CMK (cell line): Measurements from ENCODE around the gene STAU1.
"Not testable (repeated sequence)": the region's sequence is repeated elsewhere in the genome, so short reads cannot be mapped to it uniquely, and the experiment has no call there.

Experiments
- DNase-seq: peaks from one replicate; pipeline ENCODE4 v3.0.0-alpha.2; 2010; ENCODE audit warnings: low read depth

The STAU1 gene

GRCh38 chr20:49165611-49166010 is 22.5 kb downstream of the STAU1 start:
- DNase-seq: no peak

DNA sequence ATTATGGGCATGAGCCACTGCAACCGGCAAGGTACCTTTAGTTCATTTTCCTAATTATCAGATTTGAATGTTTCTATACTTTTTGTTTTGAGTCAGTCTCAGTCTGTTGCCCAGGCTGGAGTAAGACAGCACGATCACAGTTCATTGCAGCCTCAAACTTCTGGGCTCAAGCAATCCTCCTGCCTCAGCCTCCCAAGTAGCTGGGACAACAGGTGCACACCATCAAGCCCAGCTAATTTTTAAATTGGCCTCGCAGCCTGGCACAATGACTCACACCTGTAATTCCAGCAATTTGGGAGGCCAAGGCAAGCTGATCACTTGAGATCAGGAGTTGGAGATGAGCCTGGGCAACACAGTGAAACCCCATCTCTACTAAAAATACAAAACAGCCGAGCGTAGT is 24.4 kb downstream of the STAU1 start:
- DNase-seq: no peak

- DNase-seq: no peak
Observed at GRCh38 chr20:49161428-49162152, 26.5 kb downstream of the STAU1 start.

DNA sequence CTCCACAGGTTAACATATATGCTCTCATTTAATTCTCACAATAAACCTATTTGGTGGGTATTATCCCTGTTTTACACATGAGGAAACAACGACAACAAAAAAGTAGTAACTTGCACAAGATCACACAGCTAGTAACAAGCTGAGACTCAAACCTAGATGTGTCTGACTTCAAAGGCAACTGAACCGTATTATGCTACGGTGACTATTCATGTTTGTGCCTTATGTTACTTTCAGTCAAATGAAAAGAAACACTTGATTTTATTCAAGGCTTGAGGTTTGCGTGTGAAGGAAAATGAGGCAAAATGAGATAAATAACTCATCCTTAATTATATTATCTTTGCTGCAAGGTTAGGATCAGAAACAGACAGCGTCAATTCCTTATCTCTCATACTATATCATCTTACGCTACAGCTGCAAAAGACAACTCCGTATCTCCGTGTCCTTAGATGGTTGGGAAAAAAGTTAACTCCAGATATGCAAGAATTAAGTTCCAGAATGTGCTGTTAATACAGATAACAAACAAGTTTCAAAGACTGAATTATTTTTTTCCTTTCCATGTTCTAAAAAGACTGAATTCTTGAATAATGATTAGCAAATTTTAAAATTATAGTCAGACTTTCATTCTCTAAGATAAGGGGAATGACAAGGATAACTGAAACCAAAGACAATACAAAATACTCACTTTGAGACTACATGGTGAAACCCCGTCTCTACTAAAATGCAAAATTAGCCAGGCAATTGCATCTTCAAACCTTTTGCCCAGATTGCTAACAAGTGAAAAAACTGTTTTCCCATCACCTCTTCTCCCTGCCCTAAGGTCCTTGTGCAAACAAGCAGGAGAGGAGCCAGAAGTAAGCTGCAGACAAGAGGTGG is 27.8 kb downstream of the STAU1 start:
- DNase-seq: no peak

DNA sequence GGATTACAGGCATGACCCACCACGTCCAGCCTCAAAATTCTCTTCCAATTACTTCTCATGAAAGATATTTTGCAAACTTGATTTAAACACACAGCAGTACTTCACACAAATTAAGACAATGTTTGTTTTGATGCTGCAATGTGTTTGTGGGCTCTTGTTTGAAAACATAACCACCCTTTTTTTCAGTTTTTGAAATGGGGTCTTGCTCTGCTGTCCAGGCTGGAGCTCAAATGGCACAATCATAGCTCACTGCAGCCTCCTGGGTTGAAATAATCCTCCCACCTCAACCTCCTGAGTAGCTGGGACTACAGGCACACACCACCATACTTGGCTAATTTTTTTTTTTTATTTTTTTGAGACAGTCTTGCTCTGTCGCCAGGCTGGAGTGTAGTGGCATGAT is 31.0 kb downstream of the STAU1 start:
- no peak for DNase-seq

GRCh38 chr20:49156481-49156880 is 31.7 kb downstream of the STAU1 start:
- no peak for DNase-seq

DNA sequence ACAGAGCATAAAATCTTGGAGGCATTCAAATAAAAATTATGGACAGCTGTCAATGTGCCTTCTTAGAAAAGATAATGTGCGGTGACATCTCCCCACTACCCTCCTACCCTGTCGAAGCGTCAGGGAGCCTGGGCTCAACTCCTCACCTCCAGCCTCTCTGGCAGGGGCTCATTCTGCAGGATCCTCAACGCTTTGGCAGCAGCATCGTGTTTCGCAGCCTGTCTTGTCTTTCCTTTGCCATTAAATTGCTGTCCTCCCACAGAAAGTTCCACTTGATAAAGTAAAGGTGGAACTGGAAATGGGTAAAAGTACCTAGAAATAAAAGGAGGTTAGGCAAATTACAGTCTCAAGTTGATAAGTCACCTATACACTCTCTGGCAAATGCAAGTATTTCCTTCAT is 36.7 kb downstream of the STAU1 start:
- DNase-seq: no peak

DNA sequence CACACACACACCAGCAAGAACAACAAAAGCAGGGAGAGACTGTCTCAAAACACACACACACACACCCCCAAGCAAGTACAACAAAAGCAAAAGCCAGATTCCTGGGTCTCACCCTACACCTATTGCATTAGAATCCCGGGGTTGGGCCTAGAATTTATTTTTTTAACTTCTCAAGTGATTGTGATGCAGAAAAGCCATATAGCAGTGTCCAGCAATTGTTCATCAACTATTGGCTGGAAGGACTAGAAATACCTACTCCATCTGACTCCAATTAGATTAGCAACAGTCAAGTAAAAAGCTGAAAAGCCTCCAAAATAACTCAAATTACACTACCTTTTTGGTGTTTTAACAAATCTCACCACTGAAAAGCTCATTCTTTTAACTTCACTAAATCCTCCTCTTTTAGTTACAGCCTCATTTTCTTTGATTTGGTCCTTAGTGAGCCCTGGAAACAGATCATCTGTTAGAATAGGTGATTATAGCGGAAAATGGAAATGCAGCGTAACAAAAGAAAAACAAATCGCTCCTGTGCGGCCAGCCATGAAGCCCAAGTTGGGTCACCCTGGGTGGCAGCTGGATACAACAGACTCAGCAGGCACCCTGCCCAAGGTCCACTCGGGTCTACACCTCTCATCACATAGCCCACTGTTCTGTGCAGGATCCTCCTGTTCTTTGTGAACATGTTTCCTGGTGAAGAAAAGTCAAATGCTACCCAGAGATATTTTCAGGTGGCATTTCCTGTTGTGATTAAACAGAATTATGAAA is 38.7 kb downstream of the STAU1 start:
- DNase-seq: no peak

- DNase-seq: no peak
Observed at GRCh38 chr20:49148601-49149000, 39.5 kb downstream of the STAU1 start.

DNA sequence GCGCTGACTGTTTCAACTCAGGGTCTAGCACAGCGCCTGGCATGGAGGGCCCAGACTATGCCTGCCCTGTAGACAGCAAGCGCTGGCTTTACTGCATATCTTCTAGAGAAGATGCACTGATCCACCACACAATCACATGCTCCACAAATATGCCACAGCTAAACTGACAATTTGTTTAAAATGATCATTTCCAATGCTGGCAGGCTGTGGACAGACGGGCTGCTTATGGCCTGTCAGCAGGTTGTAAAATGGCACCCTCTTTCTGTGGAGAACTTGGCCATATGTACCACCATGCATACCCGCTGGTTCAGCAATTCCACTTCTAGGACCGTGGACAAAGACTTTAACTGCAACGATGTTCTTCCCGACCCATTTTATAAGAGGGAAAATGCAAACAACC is 40.8 kb downstream of the STAU1 start:
- DNase-seq: no peak

DNA sequence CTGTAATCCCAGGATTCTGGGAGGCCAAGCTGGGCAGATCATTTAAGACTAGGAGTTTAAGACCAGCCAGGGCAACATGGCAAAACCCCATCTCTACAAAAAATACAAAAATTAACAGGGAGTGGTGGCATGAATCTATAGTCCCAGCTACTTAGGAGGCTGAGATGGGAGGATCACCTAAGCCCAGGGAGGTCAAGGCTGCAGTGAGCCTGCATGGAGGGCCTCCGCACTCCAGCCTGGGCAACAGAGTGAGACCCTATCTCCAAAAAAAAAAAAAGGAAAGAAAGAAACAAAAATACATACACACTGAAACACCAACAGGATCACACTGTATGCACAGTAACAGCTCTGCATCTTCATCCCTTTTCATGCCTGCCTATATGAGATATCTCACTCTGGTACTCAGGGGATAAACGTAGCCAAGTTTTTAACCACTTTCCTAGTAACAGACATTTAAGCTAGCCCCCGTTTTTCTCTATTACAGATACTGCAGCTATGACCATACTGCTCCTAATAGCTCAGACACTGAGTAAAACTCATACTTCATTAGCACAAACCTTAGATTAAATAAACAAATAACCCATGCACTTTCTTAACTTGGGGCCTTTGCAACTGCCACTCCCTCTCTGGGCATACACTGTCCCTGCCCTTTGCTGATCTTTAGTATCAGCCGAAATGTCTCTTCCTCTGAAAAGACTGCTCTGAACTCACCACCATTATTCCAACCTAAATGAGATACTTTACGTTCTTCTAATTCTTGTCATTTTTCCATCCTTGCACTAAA is 41.5 kb downstream of the STAU1 start:
- DNase-seq: no peak

DNA sequence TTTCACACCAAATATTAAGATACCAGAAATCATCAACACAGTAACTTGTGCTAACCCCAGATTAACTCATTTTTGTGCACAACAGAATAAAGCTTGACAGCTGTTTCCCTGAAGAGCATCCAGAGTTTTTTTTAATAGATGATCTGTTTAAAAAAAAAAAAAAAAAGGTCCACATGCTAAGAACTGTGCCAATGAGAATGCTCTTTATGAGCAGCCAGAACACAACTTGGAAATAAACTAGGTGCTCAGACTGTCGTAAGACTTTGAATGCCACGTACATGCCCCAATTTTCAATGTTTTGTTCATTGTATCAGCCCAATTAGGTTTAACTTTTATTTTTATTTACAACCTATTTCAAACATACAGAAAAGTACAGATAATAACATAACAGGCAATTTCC is 47.3 kb downstream of the STAU1 start:
- no peak for DNase-seq

GRCh38 chr20:49140411-49140810 is 47.7 kb downstream of the STAU1 start:
- no peak for DNase-seq

- no peak for DNase-seq
Observed at GRCh38 chr20:49138431-49138830, 49.7 kb downstream of the STAU1 start.

DNA sequence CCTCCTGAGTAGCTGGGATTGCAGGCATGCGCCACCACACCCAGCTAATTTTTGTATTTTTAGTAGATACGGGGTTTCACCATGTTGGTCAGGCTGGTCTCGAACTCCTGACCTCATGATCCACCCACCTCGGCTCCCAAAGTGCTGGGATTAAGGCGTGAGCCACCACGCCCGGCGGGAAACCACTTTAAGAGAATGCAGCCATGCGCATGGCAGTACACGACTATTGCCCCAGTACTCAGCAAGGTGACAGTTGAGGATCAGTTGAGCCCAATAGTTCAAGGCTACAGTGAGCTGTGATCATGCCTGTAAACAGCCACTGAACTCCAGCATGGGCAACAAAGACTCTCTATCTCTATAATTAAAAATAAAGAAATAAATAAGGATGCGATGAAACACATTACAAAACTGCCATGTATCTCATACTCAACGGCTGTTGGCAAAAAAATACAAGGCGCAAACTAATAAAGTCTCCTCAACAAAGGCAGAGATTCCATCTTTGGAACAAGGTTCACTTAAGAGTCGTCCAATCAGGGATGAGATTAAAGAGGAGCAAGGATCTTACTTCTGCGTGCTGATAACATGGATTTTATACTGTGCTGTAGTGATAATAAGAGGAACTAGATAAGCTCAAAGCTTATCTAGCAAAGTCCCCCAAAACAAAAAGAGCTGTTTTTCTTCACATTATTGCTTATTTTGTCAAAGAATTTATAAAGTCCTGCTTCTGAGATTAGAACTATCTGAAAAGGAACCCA is 51.1 kb downstream of the STAU1 start:
- DNase-seq: no peak

DNA sequence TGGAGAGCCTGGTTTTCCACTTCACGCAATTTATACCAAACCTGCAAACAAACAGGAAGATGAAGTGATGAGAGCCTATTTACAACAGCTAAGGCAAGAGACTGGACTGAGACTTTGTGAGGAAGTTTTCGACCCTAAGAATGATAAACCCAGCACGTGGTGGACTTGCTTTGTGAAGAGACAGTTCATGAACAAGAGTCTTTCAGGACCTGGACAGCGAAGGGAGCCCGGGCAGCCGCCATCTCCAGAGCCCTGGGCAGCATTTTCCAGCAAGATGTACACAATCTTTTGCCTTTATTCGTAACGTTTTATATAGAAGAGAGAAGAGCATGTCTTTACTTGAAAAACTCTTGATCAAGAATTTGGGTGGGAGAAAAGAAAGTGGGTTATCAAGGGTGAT is 53.3 kb downstream of the STAU1 start:
- not testable (repeated sequence) for DNase-seq

GRCh38 chr20:49133571-49133970 is 54.6 kb downstream of the STAU1 start:
- no peak for DNase-seq

DNA sequence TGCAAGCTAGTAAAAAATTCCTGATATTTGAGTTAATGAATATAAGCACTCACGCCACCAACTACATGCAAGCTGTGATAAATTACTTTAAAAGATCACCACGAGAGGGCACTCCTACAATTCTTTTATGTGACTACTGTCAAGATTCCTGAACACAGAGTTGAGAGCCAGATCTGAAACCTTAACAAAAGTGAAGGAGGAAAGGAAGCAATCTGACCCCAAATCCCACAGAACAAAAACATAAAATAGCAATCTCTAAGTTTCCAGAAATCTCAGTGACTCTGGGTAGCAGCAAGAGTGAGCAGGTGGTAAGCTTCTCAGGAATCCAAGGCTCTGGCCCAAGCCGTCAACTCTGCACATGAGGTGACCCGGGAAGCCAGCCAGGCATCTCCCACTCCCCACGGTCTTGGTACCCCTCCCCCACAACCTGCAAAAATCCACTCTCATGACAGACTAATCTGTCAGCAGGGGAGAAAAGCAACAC is 55.1 kb downstream of the STAU1 start:
- DNase-seq: peak; percentile 24

DNA sequence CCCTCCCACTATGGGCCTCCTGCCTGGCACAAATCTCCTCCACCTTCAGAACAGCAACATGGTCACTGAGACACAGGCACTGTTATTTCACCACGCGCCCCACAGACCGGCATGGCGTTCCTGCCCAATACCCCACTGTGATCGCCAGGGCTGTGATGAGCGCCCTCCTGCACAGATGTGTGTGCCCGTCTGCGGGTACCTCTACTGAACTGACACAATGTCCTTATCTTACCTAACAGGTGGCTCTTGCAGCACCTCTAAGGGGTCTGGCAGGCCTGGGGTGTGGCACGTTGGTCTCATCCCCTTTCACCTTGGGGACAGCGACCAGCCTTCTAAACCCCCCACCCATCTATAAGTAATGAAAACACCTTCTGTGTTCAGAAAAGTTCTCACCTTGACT is 64.2 kb downstream of the STAU1 start:
- DNase-seq: no peak

- DNase-seq: no peak
Observed at GRCh38 chr20:49122920-49123319, 65.2 kb downstream of the STAU1 start.

GRCh38 chr20:49119988-49120387 is 68.1 kb downstream of the STAU1 start:
- no peak for DNase-seq
